DND-41 (cell line): Measurements from ENCODE around the gene DNAI7.

Experiments
- ATAC-seq: fragments of 200-7000 bp; cut with Tn5 transposase; 3 replicates; pipeline ENCODE4 v1.9.1; 2021; ENCODE audit warnings: low read depth; ENCODE audit not compliant: insufficient read depth
- DNase-seq: peaks from one replicate; pipeline ENCODE4 v3.0.0-alpha.2; 2020
- H2AFZ ChIP-seq: 2 replicates; pipeline ENCODE4 v1.6.0; 2012; ENCODE audit warnings: low read depth, low read length
- H3K27ac ChIP-seq: 2 replicates; pipeline ENCODE4 v1.5.1; 2012; ENCODE audit warnings: low read length, inconsistent platforms
- H3K27me3 ChIP-seq: fragments of 200-600 bp; sonication (generic); 2 replicates; pipeline ENCODE4 v1.6.0; 2012; ENCODE audit warnings: low read length, mild to moderate bottlenecking, inconsistent platforms; ENCODE audit not compliant: insufficient read depth, poor library complexity
- H3K36me3 ChIP-seq: 2 replicates; pipeline ENCODE4 v1.5.1; 2012; ENCODE audit warnings: low read length, inconsistent platforms; ENCODE audit not compliant: insufficient read depth
- H3K4me1 ChIP-seq: 2 replicates; pipeline ENCODE4 v1.5.1; 2012; ENCODE audit warnings: mild to moderate bottlenecking, low read length; ENCODE audit not compliant: insufficient read depth
- H3K4me2 ChIP-seq: 2 replicates; pipeline ENCODE4 v1.6.0; 2012; ENCODE audit warnings: mild to moderate bottlenecking, moderate library complexity, low read length, inconsistent platforms; ENCODE audit not compliant: insufficient read depth
- H3K4me3 ChIP-seq, 2 experiments: fragments of 200-600 bp in 1 of 2; shearing (Covaris generic) in 1 of 2; 2 replicates each; pipeline ENCODE4 v1.5.1; 2012 to 2016; ENCODE audit warnings: inconsistent platforms in 2 of 2, low read length in 2 of 2, mild to moderate bottlenecking in 2 of 2, low read depth in 1 of 2, moderate library complexity in 1 of 2
- H3K79me2 ChIP-seq: 2 replicates; pipeline ENCODE4 v1.6.0; 2012; ENCODE audit warnings: low read length, inconsistent platforms; ENCODE audit not compliant: insufficient read depth
- H3K9ac ChIP-seq: 2 replicates; pipeline ENCODE4 v1.6.0; 2012; ENCODE audit warnings: low read depth, mild to moderate bottlenecking, inconsistent platforms, low read length, moderate library complexity
- H3K9me3 ChIP-seq: 2 replicates; pipeline ENCODE4 v1.5.1; 2012; ENCODE audit warnings: low read length, moderate library complexity, mild to moderate bottlenecking, inconsistent platforms; ENCODE audit not compliant: insufficient read depth, severe bottlenecking
- H4K20me1 ChIP-seq: 2 replicates; pipeline ENCODE4 v1.6.0; 2012; ENCODE audit warnings: low read length; ENCODE audit not compliant: insufficient read depth
- EZH2 ChIP-seq: IDR thresholded peaks from 3 replicates; pipeline ENCODE4 v1.6.1; 2012; ENCODE audit warnings: borderline replicate concordance, low read depth, mild to moderate bottlenecking, moderate library complexity, low read length, inconsistent platforms; ENCODE audit not compliant: severe bottlenecking
- TF ChIP-seq, protein P1 (sequence below): IDR thresholded peaks from 2 replicates; pipeline ENCODE4 v1.5.1; 2012; ENCODE audit warnings: borderline replicate concordance, low read length, moderate library complexity, mild to moderate bottlenecking; ENCODE audit not compliant: poor library complexity, severe bottlenecking; ENCODE audit errors: extremely low read depth

Gene DNAI7

DNA sequence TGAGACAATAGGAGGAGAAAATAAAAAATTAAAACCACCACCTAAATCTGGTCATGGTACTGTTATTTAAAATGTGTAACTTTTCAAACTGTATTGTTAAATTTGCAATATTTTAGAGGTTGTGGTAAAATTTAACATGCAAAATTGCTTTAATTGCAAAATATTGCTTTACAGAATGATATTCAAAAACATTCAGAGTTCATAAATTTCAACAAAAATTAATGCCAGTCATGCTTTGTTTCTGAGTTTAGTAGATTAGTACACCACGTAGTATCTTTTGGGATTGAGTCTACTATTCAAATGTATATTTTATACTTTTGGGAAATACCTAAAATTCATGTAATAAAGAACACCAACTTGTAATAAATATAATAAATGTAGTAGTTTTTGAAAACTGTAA lies 18.4 kb upstream of the DNAI7 start:
- H4K20me1 ChIP-seq: no peaks in the 10 kb centered on the region

DNA sequence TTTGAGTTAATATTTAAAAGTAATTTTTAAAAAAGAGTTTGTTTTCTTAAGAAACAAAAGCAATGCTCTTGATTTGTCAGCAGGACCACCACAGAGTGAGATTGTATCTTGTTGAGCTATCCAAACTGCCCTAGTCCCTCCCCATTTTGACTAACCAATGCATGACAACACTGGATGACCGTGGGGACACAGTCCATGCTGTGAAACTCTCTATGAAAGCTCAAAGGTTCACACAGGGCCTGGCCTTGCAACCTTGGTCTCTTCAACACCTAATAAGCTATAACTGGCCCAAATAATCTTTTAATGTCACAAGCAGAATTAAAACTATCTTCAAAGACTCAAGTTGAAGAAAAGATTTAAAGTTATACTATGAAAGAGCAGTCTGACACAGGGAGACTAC lies 13.6 kb upstream of the DNAI7 start:
- H3K36me3 ChIP-seq: peaks cover 27% of the 10 kb centered on the region
- ATAC-seq: no peak
- no peaks in the 10 kb centered on the region for H3K4me1 ChIP-seq
- no peaks in the 10 kb centered on the region for H3K79me2 ChIP-seq
- no peak overlapping the region for H3K4me2 ChIP-seq
- TF ChIP-seq, protein P1, sequence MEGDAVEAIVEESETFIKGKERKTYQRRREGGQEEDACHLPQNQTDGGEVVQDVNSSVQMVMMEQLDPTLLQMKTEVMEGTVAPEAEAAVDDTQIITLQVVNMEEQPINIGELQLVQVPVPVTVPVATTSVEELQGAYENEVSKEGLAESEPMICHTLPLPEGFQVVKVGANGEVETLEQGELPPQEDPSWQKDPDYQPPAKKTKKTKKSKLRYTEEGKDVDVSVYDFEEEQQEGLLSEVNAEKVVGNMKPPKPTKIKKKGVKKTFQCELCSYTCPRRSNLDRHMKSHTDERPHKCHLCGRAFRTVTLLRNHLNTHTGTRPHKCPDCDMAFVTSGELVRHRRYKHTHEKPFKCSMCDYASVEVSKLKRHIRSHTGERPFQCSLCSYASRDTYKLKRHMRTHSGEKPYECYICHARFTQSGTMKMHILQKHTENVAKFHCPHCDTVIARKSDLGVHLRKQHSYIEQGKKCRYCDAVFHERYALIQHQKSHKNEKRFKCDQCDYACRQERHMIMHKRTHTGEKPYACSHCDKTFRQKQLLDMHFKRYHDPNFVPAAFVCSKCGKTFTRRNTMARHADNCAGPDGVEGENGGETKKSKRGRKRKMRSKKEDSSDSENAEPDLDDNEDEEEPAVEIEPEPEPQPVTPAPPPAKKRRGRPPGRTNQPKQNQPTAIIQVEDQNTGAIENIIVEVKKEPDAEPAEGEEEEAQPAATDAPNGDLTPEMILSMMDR: no peak
- no peak for TF ChIP-seq EZH2
- H4K20me1 ChIP-seq: no peaks in the 10 kb centered on the region
- H3K9me3 ChIP-seq: no peaks in the 10 kb centered on the region
- no peaks in the 10 kb centered on the region for H3K27me3 ChIP-seq
- no peak overlapping the region for H2AFZ ChIP-seq
- DNase-seq: no peak
- no peak overlapping the region for H3K27ac ChIP-seq
- H3K4me3 ChIP-seq: no peak overlapping the region
- no peak overlapping the region for H3K9ac ChIP-seq

More for the DNA sequence above, 18.4 kb upstream of the DNAI7 start:
- no peaks in the 10 kb centered on the region for H3K9me3 ChIP-seq
- H3K4me1 ChIP-seq: no peaks in the 10 kb centered on the region
- ATAC-seq (no peak), DNase-seq (no peak)
- H3K9ac ChIP-seq: no peak overlapping the region
- H3K79me2 ChIP-seq: no peaks in the 10 kb centered on the region
- H3K27me3 ChIP-seq: no peaks in the 10 kb centered on the region
- no peak for TF ChIP-seq EZH2
- TF ChIP-seq, protein P1: no peak
- H3K36me3 ChIP-seq: peaks cover 11% of the 10 kb centered on the region
- no peak overlapping the region for H3K27ac ChIP-seq
- no peak overlapping the region for H3K4me2 ChIP-seq
- H2AFZ ChIP-seq: no peak overlapping the region
- no peak overlapping the region for H3K4me3 ChIP-seq

DNA sequence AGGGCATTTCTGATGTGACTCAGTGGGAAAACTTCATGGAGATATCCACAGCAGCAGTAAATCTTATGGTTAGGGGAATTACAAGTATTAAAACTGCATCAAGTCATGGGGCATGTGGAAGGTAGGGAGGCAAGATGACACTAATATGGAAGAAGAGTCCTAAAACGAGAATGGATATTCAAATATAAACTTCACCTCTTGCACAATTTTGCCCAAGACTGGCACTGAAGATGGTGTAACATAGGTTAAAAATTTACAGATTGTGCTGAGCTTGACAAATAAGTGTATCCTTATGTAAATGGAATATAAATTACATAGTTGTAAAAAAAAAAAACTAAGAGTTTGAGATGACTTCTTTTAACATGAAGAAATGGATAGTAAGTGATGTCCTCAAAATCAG lies 12.9 kb upstream of the DNAI7 start:
- Histone ChIP-seq H2AFZ (no peak overlapping the region), H3K4me3 (no peak overlapping the region), H3K36me3 (peaks cover 34% of the 10 kb centered on the region), H3K4me1 (no peaks in the 10 kb centered on the region), H3K9ac (no peak overlapping the region), H3K27ac (no peak overlapping the region), H3K79me2 (no peaks in the 10 kb centered on the region), H3K27me3 (no peaks in the 10 kb centered on the region), H3K9me3 (no peaks in the 10 kb centered on the region), H4K20me1 (peaks cover 2% of the 10 kb centered on the region; the same call in 1 of the 2 replicates), H3K4me2 (no peak overlapping the region)
- no peak for TF ChIP-seq EZH2
- TF ChIP-seq, protein P1: no peak
- ATAC-seq (no peak), DNase-seq (no peak)

DNA sequence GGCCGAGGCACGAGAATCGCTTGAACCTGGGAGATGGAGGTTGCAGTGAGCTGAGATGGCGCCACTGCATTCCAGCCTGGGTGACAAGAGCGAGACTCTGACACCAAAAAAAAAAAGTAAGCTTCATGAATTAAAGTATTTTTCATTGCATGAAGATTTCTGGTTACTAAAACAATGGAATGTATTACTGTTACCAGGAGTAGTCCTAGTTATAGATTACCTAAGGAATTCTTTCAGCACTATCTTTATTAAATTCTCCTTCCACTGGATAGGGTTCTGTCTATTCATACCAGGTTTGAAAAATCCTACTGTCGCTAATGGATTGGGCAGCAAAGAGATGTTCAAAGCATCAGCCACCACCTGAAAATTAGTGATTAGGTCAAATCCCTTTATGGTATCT lies 12.5 kb upstream of the DNAI7 start:
- DNase-seq: no peak
- H3K27ac ChIP-seq: no peak overlapping the region
- no peak for ATAC-seq
- H4K20me1 ChIP-seq: peaks cover 2% of the 10 kb centered on the region; the same call in 1 of the 2 replicates
- no peak overlapping the region for H3K4me2 ChIP-seq
- no peak overlapping the region for H3K9ac ChIP-seq
- no peak overlapping the region for H2AFZ ChIP-seq
- H3K36me3 ChIP-seq: peaks cover 34% of the 10 kb centered on the region
- H3K27me3 ChIP-seq: no peaks in the 10 kb centered on the region
- H3K79me2 ChIP-seq: no peaks in the 10 kb centered on the region
- H3K4me1 ChIP-seq: no peaks in the 10 kb centered on the region
- no peaks in the 10 kb centered on the region for H3K9me3 ChIP-seq
- no peak overlapping the region for H3K4me3 ChIP-seq
- TF ChIP-seq EZH2: no peak
- TF ChIP-seq, protein P1: no peak
